Measurements from ENCODE around the gene LRRC2.

The LRRC2 gene

GRCh38 chr3:46480491-46481195 is 85.5 kb downstream of the LRRC2 start:
- Histone ChIP-seq H3K9me3 (replicated peaks; ENCODE audit: low read length) (no peaks in the 10 kb centered on the region), H3K4me3 (ENCODE audit: low read length) (no peak overlapping the region), H3K4me1 (ENCODE audit: control insufficient read depth, insufficient read depth, low read length) (no peaks in the 10 kb centered on the region), H3K9ac (ENCODE audit: low read depth, low read length) (no peak overlapping the region), H3K36me3 (ENCODE audit: insufficient read depth, low read length) (no peaks in the 10 kb centered on the region), H3K4me2 (ENCODE audit: low read length) (no peak overlapping the region), H3K27me3 (ENCODE audit: control insufficient read depth, insufficient read depth, low read length) (peaks cover 48% of the 10 kb centered on the region)

- Histone ChIP-seq H3K4me1 (ENCODE audit: control insufficient read depth, insufficient read depth, low read length) (no peaks in the 10 kb centered on the region), H3K36me3 (ENCODE audit: insufficient read depth, low read length) (no peaks in the 10 kb centered on the region), H3K9ac (ENCODE audit: low read depth, low read length) (no peak overlapping the region), H3K9me3 (replicated peaks; ENCODE audit: low read length) (no peaks in the 10 kb centered on the region), H3K4me3 (ENCODE audit: low read length) (no peak overlapping the region), H3K27me3 (ENCODE audit: control insufficient read depth, insufficient read depth, low read length) (peaks cover 56% of the 10 kb centered on the region), H3K4me2 (ENCODE audit: low read length) (no peak overlapping the region)
Observed at GRCh38 chr3:46479696-46480095, 86.4 kb downstream of the LRRC2 start.

- no peak overlapping the region for H3K4me3 ChIP-seq (ENCODE audit: low read length)
- peaks cover 61% of the 10 kb centered on the region for H3K27me3 ChIP-seq (ENCODE audit: control insufficient read depth, insufficient read depth, low read length)
Observed at GRCh38 chr3:46479021-46479420, 87.1 kb downstream of the LRRC2 start.

DNA sequence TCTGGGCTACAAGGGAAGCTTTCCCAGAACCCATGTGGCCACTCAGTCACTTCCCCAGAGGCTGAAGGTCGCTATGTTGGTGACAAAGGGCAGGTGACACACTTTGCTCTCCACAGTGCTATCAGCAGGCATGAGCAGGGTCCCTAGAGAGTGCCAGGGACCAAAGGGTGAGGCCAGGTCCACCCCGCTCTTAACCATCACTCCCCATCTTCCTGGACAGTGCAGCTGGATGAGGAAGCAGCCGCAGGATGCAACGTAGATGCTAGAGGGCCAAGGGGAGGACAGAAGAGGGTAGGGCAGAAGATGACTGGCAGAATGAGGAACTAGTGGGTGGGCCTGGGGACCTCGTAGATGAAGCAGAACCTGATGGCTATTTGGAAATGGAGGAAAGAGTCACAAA is 87.8 kb downstream of the LRRC2 start:
- H3K27me3 ChIP-seq (ENCODE audit: control insufficient read depth, insufficient read depth, low read length) = peaks cover 64% of the 10 kb centered on the region
- no peaks in the 10 kb centered on the region for H3K9me3 ChIP-seq (replicated peaks; ENCODE audit: low read length)
- no peak overlapping the region for H3K9ac ChIP-seq (ENCODE audit: low read depth, low read length)

More at GRCh38 chr3:46479021-46479420, 87.1 kb downstream of the LRRC2 start:
- H3K4me1 ChIP-seq (ENCODE audit: control insufficient read depth, insufficient read depth, low read length) = no peaks in the 10 kb centered on the region
- no peaks in the 10 kb centered on the region for H3K9me3 ChIP-seq (replicated peaks; ENCODE audit: low read length)
- no peaks in the 10 kb centered on the region for H3K36me3 ChIP-seq (ENCODE audit: insufficient read depth, low read length)
- no peak overlapping the region for H3K4me2 ChIP-seq (ENCODE audit: low read length)
- no peak overlapping the region for H3K9ac ChIP-seq (ENCODE audit: low read depth, low read length)

DNA sequence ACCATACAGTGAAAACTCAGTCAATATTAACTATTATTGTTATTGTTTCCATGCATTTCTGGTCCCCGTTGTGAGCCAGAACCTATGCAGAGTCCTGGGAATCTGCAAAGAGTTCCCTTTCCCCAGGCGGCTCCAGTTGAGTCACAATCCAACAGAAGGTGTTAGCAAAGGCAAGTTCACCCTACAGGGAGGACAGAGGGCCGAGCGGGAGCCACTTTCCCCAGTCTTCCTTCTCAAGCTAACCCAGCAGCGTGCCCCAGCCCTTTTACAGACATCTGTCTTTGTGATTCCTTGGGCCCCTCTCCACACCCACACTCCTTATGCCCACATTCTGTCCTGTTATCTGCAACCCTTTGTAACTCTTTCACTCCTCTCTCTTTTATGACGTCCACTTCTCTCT is 88.3 kb downstream of the LRRC2 start:
- no peaks in the 10 kb centered on the region for H3K9me3 ChIP-seq (replicated peaks; ENCODE audit: low read length)
- no peak overlapping the region for H3K4me2 ChIP-seq (ENCODE audit: low read length)
- peaks cover 66% of the 10 kb centered on the region for H3K27me3 ChIP-seq (ENCODE audit: control insufficient read depth, insufficient read depth, low read length)
- H3K4me1 ChIP-seq (ENCODE audit: control insufficient read depth, insufficient read depth, low read length) = no peaks in the 10 kb centered on the region
- H3K36me3 ChIP-seq (ENCODE audit: insufficient read depth, low read length) = no peaks in the 10 kb centered on the region
- H3K9ac ChIP-seq (ENCODE audit: low read depth, low read length) = no peak overlapping the region
- no peak overlapping the region for H3K4me3 ChIP-seq (ENCODE audit: low read length)

More for the DNA sequence above, 87.8 kb downstream of the LRRC2 start:
- Histone ChIP-seq H3K4me1 (ENCODE audit: control insufficient read depth, insufficient read depth, low read length) (no peaks in the 10 kb centered on the region), H3K36me3 (ENCODE audit: insufficient read depth, low read length) (no peaks in the 10 kb centered on the region), H3K4me2 (ENCODE audit: low read length) (no peak overlapping the region), H3K4me3 (ENCODE audit: low read length) (no peak overlapping the region)

GRCh38 chr3:46477145-46477544 is 89.0 kb downstream of the LRRC2 start:
- Histone ChIP-seq H3K4me1 (ENCODE audit: control insufficient read depth, insufficient read depth, low read length) (no peaks in the 10 kb centered on the region), H3K9me3 (replicated peaks; ENCODE audit: low read length) (no peaks in the 10 kb centered on the region), H3K4me2 (ENCODE audit: low read length) (no peak overlapping the region)

DNA sequence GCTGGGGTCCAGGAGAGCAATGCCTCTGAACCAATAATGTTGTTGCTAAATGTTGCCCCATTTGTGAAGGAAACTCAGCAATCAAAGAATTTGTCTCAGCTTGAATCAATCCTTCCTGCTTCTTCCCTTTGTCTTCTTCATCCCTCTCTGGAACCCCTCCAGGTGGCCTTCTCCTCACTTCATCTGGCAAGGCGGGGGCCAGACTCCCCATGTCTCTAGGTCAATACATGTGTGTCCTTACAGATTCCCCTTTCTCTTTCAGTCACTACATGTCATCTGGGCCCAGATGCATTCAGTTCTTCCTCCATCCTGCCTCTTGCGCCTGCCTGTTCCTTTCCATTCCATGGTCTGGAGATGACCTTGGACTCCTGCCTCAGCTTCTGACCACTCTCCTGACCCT is 93.4 kb downstream of the LRRC2 start:
- H3K36me3 ChIP-seq (ENCODE audit: insufficient read depth, low read length) = no peaks in the 10 kb centered on the region
- H3K4me3 ChIP-seq (ENCODE audit: low read length) = no peak overlapping the region
- H3K27me3 ChIP-seq (ENCODE audit: control insufficient read depth, insufficient read depth, low read length) = peaks cover 79% of the 10 kb centered on the region
- no peak overlapping the region for H3K9ac ChIP-seq (ENCODE audit: low read depth, low read length)
- no peaks in the 10 kb centered on the region for H3K9me3 ChIP-seq (replicated peaks; ENCODE audit: low read length)
- no peaks in the 10 kb centered on the region for H3K4me1 ChIP-seq (ENCODE audit: control insufficient read depth, insufficient read depth, low read length)
- no peak overlapping the region for H3K4me2 ChIP-seq (ENCODE audit: low read length)

More at GRCh38 chr3:46477145-46477544, 89.0 kb downstream of the LRRC2 start:
- Histone ChIP-seq H3K9ac (ENCODE audit: low read depth, low read length) (no peak overlapping the region), H3K36me3 (ENCODE audit: insufficient read depth, low read length) (no peaks in the 10 kb centered on the region), H3K4me3 (ENCODE audit: low read length) (no peak overlapping the region), H3K27me3 (ENCODE audit: control insufficient read depth, insufficient read depth, low read length) (peaks cover 72% of the 10 kb centered on the region)

- H3K4me1 ChIP-seq (ENCODE audit: control insufficient read depth, insufficient read depth, low read length) = no peaks in the 10 kb centered on the region
Observed at GRCh38 chr3:46471371-46471914, 94.7 kb downstream of the LRRC2 start.

DNA sequence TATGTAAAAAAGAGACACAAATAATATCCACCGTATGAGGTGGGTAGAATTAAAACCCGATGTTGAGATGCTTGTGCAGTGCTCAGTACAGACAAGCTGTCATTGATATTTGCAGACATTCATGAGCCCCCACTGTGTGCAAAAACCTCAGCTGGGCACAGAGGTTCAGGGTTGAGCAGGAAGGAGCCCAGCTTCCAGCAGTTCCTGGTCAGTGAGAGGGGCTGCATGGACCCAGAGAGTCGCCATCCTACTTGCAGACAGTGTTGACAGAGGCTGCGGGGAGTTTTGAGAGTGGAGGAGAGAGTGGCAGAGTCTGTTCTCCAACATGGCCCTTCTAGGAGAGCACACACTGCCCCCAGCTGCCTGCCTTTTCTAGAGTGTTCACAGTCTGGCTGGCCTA is 95.3 kb downstream of the LRRC2 start:
- H3K36me3 ChIP-seq (ENCODE audit: insufficient read depth, low read length) = no peaks in the 10 kb centered on the region
- H3K4me3 ChIP-seq (ENCODE audit: low read length) = no peak overlapping the region
- H3K4me2 ChIP-seq (ENCODE audit: low read length) = no peak overlapping the region
- peaks cover 73% of the 10 kb centered on the region for H3K27me3 ChIP-seq (ENCODE audit: control insufficient read depth, insufficient read depth, low read length)
- no peaks in the 10 kb centered on the region for H3K9me3 ChIP-seq (replicated peaks; ENCODE audit: low read length)
- H3K4me1 ChIP-seq (ENCODE audit: control insufficient read depth, insufficient read depth, low read length) = no peaks in the 10 kb centered on the region
- no peak overlapping the region for H3K9ac ChIP-seq (ENCODE audit: low read depth, low read length)

More at GRCh38 chr3:46471371-46471914, 94.7 kb downstream of the LRRC2 start:
- Histone ChIP-seq H3K27me3 (ENCODE audit: control insufficient read depth, insufficient read depth, low read length) (peaks cover 73% of the 10 kb centered on the region), H3K9me3 (replicated peaks; ENCODE audit: low read length) (no peaks in the 10 kb centered on the region), H3K36me3 (ENCODE audit: insufficient read depth, low read length) (no peaks in the 10 kb centered on the region), H3K9ac (ENCODE audit: low read depth, low read length) (no peak overlapping the region), H3K4me3 (ENCODE audit: low read length) (no peak overlapping the region), H3K4me2 (ENCODE audit: low read length) (no peak overlapping the region)

- Histone ChIP-seq H3K4me2 (ENCODE audit: low read length) (no peak overlapping the region), H3K4me1 (ENCODE audit: control insufficient read depth, insufficient read depth, low read length) (no peaks in the 10 kb centered on the region), H3K9ac (ENCODE audit: low read depth, low read length) (no peak overlapping the region), H3K36me3 (ENCODE audit: insufficient read depth, low read length) (no peaks in the 10 kb centered on the region), H3K9me3 (replicated peaks; ENCODE audit: low read length) (no peaks in the 10 kb centered on the region), H3K4me3 (ENCODE audit: low read length) (no peak overlapping the region), H3K27me3 (ENCODE audit: control insufficient read depth, insufficient read depth, low read length) (peaks cover 72% of the 10 kb centered on the region)
Observed at GRCh38 chr3:46469680-46470357, 96.3 kb downstream of the LRRC2 start.

DNA sequence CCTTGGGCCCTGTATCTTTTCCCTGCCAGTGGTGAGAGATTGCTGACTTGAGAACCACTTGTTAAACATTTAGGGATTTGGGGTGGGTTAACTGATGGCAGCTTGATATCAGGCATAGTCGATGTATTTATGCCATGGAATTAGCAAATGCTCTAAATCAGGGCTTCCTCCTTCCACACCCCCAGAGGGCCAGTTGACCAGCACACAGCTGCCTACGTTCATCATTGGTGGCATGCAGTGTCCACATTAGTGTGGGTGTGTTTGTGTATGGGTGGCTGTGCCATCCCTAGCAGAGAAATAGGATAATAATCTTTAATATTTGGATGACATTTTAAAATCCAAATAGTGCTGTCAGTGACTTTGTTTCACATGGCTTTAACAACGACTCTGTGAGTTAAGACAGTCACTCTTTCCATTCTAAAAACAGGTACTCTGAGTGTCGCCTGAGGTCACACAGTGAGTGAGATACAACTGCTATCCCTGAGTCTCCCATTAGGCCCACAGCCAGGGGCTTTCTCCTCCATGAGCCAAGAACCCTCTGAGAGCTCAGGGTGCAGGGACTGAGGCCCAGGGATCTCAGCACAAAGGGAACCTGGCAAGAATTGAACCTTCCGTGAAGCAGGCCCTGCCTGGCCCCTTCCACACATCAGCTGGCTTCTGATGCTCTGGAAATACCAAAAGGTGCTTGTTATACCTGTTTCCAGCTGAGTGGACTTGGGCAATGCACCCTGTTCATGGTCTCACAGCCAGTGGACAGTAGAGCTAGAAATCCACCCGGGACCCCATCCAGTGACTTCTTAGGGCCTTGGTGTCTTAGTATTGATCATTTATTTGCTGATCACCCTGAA is 97.1 kb downstream of the LRRC2 start:
- H3K36me3 ChIP-seq (ENCODE audit: insufficient read depth, low read length) = no peaks in the 10 kb centered on the region
- no peak overlapping the region for H3K9ac ChIP-seq (ENCODE audit: low read depth, low read length)
- H3K4me2 ChIP-seq (ENCODE audit: low read length) = no peak overlapping the region
- no peaks in the 10 kb centered on the region for H3K4me1 ChIP-seq (ENCODE audit: control insufficient read depth, insufficient read depth, low read length)
- peaks cover 74% of the 10 kb centered on the region for H3K27me3 ChIP-seq (ENCODE audit: control insufficient read depth, insufficient read depth, low read length)
- no peaks in the 10 kb centered on the region for H3K9me3 ChIP-seq (replicated peaks; ENCODE audit: low read length)
- H3K4me3 ChIP-seq (ENCODE audit: low read length) = no peak overlapping the region

Measured in skeletal muscle satellite cell (primary cell).